Measurements from ENCODE around the gene CCDC141.

DNA sequence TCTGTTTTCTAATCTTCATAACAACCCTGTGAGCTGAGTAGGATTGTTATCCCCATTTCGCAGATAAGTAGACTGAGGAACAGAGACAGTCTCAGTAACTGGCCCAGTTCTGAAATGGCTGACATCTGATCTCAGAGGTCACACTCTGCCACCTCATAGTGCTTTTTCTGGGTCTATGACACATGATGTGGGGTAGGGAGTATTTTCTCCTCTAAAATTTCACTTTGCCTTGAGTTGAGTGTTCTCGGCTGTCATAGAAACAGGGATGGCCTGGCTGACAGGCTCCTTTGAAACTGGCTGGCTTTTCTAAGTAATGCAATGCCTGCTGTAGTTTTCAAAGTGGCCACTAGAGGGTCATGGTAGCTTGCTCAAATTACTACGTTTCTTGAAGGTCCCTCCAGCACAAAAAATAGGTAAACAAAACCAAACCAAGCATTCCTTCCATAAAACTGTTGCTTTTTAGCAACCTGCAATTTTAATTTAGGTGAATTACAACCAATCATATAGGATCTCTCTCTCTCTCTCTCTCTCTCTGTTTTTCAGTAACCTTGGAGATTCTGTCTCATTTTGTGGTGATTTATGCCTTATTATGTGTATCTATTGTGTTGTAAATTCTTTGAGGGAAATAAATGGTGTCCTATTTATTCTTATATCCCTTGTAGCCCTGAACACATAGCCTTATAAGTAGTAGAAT, 158.5 kb downstream of the CCDC141 start:
- TF ChIP-seq, protein P1, sequence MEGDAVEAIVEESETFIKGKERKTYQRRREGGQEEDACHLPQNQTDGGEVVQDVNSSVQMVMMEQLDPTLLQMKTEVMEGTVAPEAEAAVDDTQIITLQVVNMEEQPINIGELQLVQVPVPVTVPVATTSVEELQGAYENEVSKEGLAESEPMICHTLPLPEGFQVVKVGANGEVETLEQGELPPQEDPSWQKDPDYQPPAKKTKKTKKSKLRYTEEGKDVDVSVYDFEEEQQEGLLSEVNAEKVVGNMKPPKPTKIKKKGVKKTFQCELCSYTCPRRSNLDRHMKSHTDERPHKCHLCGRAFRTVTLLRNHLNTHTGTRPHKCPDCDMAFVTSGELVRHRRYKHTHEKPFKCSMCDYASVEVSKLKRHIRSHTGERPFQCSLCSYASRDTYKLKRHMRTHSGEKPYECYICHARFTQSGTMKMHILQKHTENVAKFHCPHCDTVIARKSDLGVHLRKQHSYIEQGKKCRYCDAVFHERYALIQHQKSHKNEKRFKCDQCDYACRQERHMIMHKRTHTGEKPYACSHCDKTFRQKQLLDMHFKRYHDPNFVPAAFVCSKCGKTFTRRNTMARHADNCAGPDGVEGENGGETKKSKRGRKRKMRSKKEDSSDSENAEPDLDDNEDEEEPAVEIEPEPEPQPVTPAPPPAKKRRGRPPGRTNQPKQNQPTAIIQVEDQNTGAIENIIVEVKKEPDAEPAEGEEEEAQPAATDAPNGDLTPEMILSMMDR (IDR thresholded peaks at IDR 0.05): peak; percentile 48 to 85
- TF ChIP-seq POLR2A (IDR thresholded peaks at IDR 0.05): no peak
